Tongue (tissue), 2 donors: ENCODE data around the gene LHPP. TPM values are rescaled to one million over a fixed set of nuclear protein-coding genes. Genes with fewer than 3 reads are reported as not detected.

Experiments
- DNase-seq: peaks from one replicate; pipeline ENCODE4 v3.0.0-alpha.2; 2015
- total RNA-seq: library from RNA; depleted of rRNA; stranded (reverse); fragments of >200 nt; gene quantifications from one replicate; pipeline ENCODE4 v1.2.3, GENCODE V29; 2014

The LHPP gene
- total RNA-seq, 1 donor from 2014 or later = 12.1 TPM

DNA sequence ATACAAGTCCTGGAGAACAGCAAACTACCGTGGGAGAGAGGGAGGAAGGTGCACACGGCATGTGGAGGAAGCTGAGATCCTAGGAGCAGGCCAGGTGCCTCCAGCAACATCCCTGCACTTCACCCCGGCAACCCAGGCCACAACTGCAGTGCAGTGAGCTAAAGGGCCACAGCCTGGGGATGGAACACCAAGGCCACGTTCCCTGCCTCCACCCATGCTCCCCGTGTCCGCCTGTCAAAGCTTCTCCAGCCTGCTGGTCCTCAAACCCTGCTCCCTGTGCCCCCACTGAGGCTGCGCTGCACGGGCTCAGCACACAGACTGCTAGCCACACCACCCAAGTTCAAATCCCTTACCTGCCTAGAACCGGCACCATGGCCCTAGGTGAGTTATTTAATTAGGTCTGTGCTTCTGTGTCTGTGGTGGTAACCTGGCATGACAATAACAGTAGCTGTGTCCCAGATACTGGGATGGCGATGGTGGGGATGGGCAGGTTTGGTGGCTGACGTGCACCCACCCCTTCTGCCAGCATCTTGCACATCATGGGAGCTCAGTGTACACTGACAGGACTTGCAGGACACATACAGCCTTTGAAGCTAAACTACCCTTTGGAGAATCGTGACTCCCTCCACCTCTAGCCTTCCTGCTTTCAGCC lies 197.1 kb downstream of the LHPP start:
- DNase-seq = no peak

DNA sequence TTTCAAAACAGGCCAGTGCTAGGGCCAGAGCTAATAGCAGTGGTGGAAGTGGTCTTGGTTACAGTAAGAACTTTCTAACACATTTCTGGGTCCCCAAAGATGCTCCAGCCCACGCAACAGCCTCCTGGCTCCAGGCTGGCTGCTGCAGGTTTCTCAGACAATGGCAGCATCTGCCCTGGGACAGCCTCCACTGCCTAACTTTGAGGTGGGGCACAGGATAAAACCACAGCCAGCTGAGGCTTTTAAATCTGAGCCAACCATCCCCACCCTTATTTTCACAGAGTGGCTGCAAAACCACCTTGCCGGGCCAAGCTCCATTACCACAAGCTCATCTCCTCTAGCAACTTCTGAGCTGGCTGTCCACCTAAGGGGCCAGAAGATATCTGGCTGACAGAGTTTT lies 197.8 kb downstream of the LHPP start:
- no peak for DNase-seq

GRCh38 chr10:124660404-124661125 lies 198.9 kb downstream of the LHPP start:
- no peak for DNase-seq

- peak; percentile 54 for DNase-seq
Measured at GRCh38 chr10:124661660-124662180, 200.1 kb downstream of the LHPP start.

DNA sequence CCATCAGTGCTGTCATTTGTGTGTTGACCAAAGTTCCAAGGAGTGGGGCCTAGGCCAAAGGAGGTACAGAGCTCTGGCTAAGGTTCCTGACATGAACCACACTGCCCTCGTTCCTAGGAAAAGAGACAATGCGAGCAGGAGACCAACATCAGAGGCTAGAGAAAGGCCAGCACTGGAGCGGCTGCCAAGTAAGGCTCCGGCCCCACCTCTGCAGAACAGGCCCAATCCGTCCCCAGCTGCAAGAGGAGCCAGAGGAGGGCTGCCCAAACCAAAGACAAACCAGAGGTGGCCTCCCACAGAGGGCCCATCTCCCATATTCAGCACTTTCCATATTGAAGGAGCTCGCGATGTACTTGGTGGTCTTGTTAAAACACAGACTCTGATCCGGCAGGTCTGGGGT lies 201.6 kb downstream of the LHPP start:
- no peak for DNase-seq

Other genes with a start within 250 kb of the LHPP start
- gene OAT, start 42.9 kb upstream of the LHPP start, total RNA-seq = 99.2 TPM
- not detected for gene NKX1-2, start 11.8 kb upstream of the LHPP start, total RNA-seq